ENCODE results near the gene WDR20.

WDR20 gene

DNA sequence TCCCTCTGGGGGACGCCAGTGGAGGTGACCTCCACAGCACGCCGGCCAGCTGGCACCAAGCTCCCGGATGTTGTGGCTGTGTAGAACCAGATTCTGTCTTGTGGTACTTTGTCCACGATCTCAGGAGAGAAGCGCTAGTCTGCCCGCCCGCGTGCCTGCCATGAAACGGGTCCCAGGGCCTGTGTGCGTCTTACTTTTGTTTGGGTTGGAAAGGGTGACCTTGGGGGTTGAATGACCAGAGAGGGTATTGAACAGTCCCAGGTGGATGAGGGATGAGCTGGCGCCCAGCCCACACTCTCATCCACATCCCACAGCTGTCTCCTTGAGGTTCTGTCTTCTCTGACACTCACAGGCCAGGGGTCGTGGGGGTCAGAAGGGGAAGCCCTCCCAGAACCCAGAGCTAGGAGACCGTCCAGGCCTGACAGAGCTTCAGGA lies 78.3 kb downstream of the WDR20 start:
- Histone ChIP-seq H2AFZ (ENCODE audit: low read length) (no peak overlapping the region), H3K79me2 (ENCODE audit: low read length) (no peaks in the 10 kb centered on the region), H3K4me1 (ENCODE audit: low read length) (no peaks in the 10 kb centered on the region), H3K9me2 (replicated peaks; ENCODE audit: insufficient read depth, low read length) (no peaks in the 10 kb centered on the region), H3K27me3 (replicated peaks; ENCODE audit: insufficient read depth, low read length) (no peaks in the 10 kb centered on the region), H3K9me3 (replicated peaks; ENCODE audit: insufficient read depth, low read length) (no peaks in the 10 kb centered on the region), H3K4me2 (ENCODE audit: low read depth, low read length) (no peak overlapping the region), H3K4me3 (ENCODE audit: low read length) (no peak overlapping the region), H4K20me1 (ENCODE audit: insufficient read depth, low read length) (no peaks in the 10 kb centered on the region), H3F3A (ENCODE audit: insufficient read depth, low read length) (no peaks in the 10 kb centered on the region), H3K9ac (ENCODE audit: low read length) (no peak overlapping the region), H3K36me3 (replicated peaks; ENCODE audit: insufficient read depth, low read length) (no peaks in the 10 kb centered on the region), H3K27ac (ENCODE audit: low read length) (no peak overlapping the region)
- DNase-seq: no peak
- TF ChIP-seq, protein P1, sequence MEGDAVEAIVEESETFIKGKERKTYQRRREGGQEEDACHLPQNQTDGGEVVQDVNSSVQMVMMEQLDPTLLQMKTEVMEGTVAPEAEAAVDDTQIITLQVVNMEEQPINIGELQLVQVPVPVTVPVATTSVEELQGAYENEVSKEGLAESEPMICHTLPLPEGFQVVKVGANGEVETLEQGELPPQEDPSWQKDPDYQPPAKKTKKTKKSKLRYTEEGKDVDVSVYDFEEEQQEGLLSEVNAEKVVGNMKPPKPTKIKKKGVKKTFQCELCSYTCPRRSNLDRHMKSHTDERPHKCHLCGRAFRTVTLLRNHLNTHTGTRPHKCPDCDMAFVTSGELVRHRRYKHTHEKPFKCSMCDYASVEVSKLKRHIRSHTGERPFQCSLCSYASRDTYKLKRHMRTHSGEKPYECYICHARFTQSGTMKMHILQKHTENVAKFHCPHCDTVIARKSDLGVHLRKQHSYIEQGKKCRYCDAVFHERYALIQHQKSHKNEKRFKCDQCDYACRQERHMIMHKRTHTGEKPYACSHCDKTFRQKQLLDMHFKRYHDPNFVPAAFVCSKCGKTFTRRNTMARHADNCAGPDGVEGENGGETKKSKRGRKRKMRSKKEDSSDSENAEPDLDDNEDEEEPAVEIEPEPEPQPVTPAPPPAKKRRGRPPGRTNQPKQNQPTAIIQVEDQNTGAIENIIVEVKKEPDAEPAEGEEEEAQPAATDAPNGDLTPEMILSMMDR (IDR thresholded peaks at IDR 0.05; ENCODE audit: low read length): no peak
- TF ChIP-seq EZH2 (optimal IDR thresholded peaks at IDR 0.05; ENCODE audit: low read depth, low read length) (no peak), EZH2phosphoT487 (IDR thresholded peaks at IDR 0.05; ENCODE audit: low read length) (no peak)

DNA sequence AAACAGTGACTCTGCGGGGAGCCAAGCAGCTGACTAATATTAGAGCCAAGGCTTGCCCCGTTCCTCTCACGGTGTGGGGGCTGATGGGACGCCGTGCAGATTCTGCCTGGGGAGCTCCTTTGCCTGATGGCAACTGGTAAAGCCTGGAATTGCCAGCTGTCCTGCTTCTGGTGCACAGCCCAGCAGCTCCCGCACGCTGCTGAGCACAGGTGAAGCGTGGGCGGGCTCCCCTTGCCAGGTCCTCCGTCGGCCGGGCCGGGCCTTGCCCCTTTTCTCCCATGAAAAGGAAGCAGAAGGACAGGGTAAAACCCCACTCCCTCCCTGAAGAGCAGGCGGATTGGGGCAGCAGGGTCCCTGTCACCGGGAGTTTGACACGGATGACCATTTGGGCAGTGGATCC lies 79.0 kb downstream of the WDR20 start:
- Histone ChIP-seq H3K79me2 (ENCODE audit: low read length) (no peaks in the 10 kb centered on the region), H3K36me3 (replicated peaks; ENCODE audit: insufficient read depth, low read length) (no peaks in the 10 kb centered on the region), H3K4me3 (ENCODE audit: low read length) (no peak overlapping the region), H3F3A (ENCODE audit: insufficient read depth, low read length) (no peaks in the 10 kb centered on the region), H3K9ac (ENCODE audit: low read length) (no peak overlapping the region), H3K9me2 (replicated peaks; ENCODE audit: insufficient read depth, low read length) (no peaks in the 10 kb centered on the region), H3K4me2 (ENCODE audit: low read depth, low read length) (no peak overlapping the region), H3K4me1 (ENCODE audit: low read length) (no peaks in the 10 kb centered on the region), H4K20me1 (ENCODE audit: insufficient read depth, low read length) (no peaks in the 10 kb centered on the region), H2AFZ (ENCODE audit: low read length) (no peak overlapping the region), H3K27ac (ENCODE audit: low read length) (no peak overlapping the region), H3K9me3 (replicated peaks; ENCODE audit: insufficient read depth, low read length) (no peaks in the 10 kb centered on the region), H3K27me3 (replicated peaks; ENCODE audit: insufficient read depth, low read length) (no peaks in the 10 kb centered on the region)
- TF ChIP-seq, protein P1 (IDR thresholded peaks at IDR 0.05; ENCODE audit: low read length): no peak
- DNase-seq: no peak

DNA sequence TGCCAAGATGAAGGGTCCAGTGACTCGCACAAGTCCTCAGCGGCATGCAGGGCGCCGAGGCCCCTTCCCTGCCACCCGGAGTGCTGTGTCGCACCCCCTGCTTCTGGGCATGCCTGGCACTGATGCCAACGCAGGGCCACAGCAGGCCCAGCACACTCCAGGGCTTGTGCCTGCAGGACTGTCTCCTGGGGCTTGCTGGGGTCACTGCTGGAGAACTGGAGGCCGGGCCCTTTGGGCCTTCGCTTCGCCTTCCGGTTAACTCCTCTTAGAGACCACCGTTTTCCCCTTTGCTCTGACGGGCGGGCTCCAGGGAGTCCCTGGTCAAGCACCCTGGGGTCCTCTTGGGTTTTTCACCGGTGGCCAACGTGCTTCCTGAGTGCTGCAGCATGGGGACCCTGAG lies 79.6 kb downstream of the WDR20 start:
- H3F3A ChIP-seq (ENCODE audit: insufficient read depth, low read length): no peaks in the 10 kb centered on the region
- H3K79me2 ChIP-seq (ENCODE audit: low read length): no peaks in the 10 kb centered on the region
- H3K9me3 ChIP-seq (replicated peaks; ENCODE audit: insufficient read depth, low read length): no peaks in the 10 kb centered on the region
- no peak for DNase-seq
- H3K27me3 ChIP-seq (replicated peaks; ENCODE audit: insufficient read depth, low read length): no peaks in the 10 kb centered on the region
- H3K36me3 ChIP-seq (replicated peaks; ENCODE audit: insufficient read depth, low read length): no peaks in the 10 kb centered on the region
- no peaks in the 10 kb centered on the region for H3K9me2 ChIP-seq (replicated peaks; ENCODE audit: insufficient read depth, low read length)
- no peaks in the 10 kb centered on the region for H4K20me1 ChIP-seq (ENCODE audit: insufficient read depth, low read length)
- TF ChIP-seq, protein P1 (IDR thresholded peaks at IDR 0.05; ENCODE audit: low read length): no peak
- H3K4me2 ChIP-seq (ENCODE audit: low read depth, low read length): no peak overlapping the region
- no peak overlapping the region for H3K27ac ChIP-seq (ENCODE audit: low read length)
- no peak overlapping the region for H3K9ac ChIP-seq (ENCODE audit: low read length)
- H3K4me1 ChIP-seq (ENCODE audit: low read length): no peaks in the 10 kb centered on the region
- H2AFZ ChIP-seq (ENCODE audit: low read length): no peak overlapping the region
- H3K4me3 ChIP-seq (ENCODE audit: low read length): no peak overlapping the region

- H3K9me3 ChIP-seq (replicated peaks; ENCODE audit: insufficient read depth, low read length): no peaks in the 10 kb centered on the region
- H4K20me1 ChIP-seq (ENCODE audit: insufficient read depth, low read length): no peaks in the 10 kb centered on the region
- no peak overlapping the region for H3K4me2 ChIP-seq (ENCODE audit: low read depth, low read length)
These were observed 80.3 kb downstream of the WDR20 start for GRCh38 chr14:102220031-102220430.

More at GRCh38 chr14:102220031-102220430, 80.3 kb downstream of the WDR20 start:
- no peak overlapping the region for H3K27ac ChIP-seq (ENCODE audit: low read length)
- H3F3A ChIP-seq (ENCODE audit: insufficient read depth, low read length): no peaks in the 10 kb centered on the region
- no peaks in the 10 kb centered on the region for H3K79me2 ChIP-seq (ENCODE audit: low read length)
- no peaks in the 10 kb centered on the region for H3K36me3 ChIP-seq (replicated peaks; ENCODE audit: insufficient read depth, low read length)
- no peak for DNase-seq
- no peak for TF ChIP-seq EZH2 (optimal IDR thresholded peaks at IDR 0.05; ENCODE audit: low read depth, low read length)
- TF ChIP-seq, protein P1 (IDR thresholded peaks at IDR 0.05; ENCODE audit: low read length): no peak
- TF ChIP-seq EZH2phosphoT487 (IDR thresholded peaks at IDR 0.05; ENCODE audit: low read length): no peak
- no peaks in the 10 kb centered on the region for H3K9me2 ChIP-seq (replicated peaks; ENCODE audit: insufficient read depth, low read length)
- H3K4me1 ChIP-seq (ENCODE audit: low read length): no peaks in the 10 kb centered on the region
- no peaks in the 10 kb centered on the region for H3K27me3 ChIP-seq (replicated peaks; ENCODE audit: insufficient read depth, low read length)
- H2AFZ ChIP-seq (ENCODE audit: low read length): no peak overlapping the region
- H3K9ac ChIP-seq (ENCODE audit: low read length): no peak overlapping the region
- H3K4me3 ChIP-seq (ENCODE audit: low read length): no peak overlapping the region

Data from MM.1S (cell line).